HuH-7.5 (cell line): Measurements from ENCODE around the gene IGIP.
A peak's percentile ranks its signal among the peaks of the same experiment; 100 is the strongest.
"Not testable (repeated sequence)": the region's sequence is repeated elsewhere in the genome, so short reads cannot be mapped to it uniquely, and the experiment has no call there.

ENCODE experiments used
- DNase-seq: peaks from one replicate; pipeline ENCODE4 v3.0.0; 2011; ENCODE audit warnings: low spot score

Gene IGIP

GRCh38 chr5:140141241-140141640 is 15.5 kb downstream of the IGIP start:
- no peak for DNase-seq

GRCh38 chr5:140142246-140142645 is 16.5 kb downstream of the IGIP start:
- no peak for DNase-seq

- no peak for DNase-seq
Measured at GRCh38 chr5:140142856-140143255, 17.1 kb downstream of the IGIP start.

GRCh38 chr5:140143521-140144258 is 18.0 kb downstream of the IGIP start:
- DNase-seq = no peak

GRCh38 chr5:140145256-140145655 is 19.5 kb downstream of the IGIP start:
- no peak for DNase-seq

GRCh38 chr5:140145818-140146522 is 20.2 kb downstream of the IGIP start:
- DNase-seq = peak; percentile 65

- DNase-seq = no peak
Measured at GRCh38 chr5:140146523-140146842, 20.7 kb downstream of the IGIP start.

- no peak for DNase-seq
Measured at GRCh38 chr5:140147460-140147859, 21.7 kb downstream of the IGIP start.

- DNase-seq = no peak
Measured at GRCh38 chr5:140148508-140148907, 22.8 kb downstream of the IGIP start.

- DNase-seq = no peak
Measured at GRCh38 chr5:140150201-140150600, 24.5 kb downstream of the IGIP start.

GRCh38 chr5:140151144-140152021 is 25.6 kb downstream of the IGIP start:
- no peak for DNase-seq

GRCh38 chr5:140152022-140152999 is 26.6 kb downstream of the IGIP start:
- no peak for DNase-seq

- no peak for DNase-seq
Measured at GRCh38 chr5:140153255-140153654, 27.5 kb downstream of the IGIP start.

GRCh38 chr5:140153905-140154304 is 28.2 kb downstream of the IGIP start:
- no peak for DNase-seq

GRCh38 chr5:140154710-140155381 is 29.1 kb downstream of the IGIP start:
- not testable (repeated sequence) for DNase-seq

GRCh38 chr5:140157032-140157781 is 31.5 kb downstream of the IGIP start:
- peak; percentile 81 for DNase-seq

GRCh38 chr5:140159014-140159927 is 33.5 kb downstream of the IGIP start:
- no peak for DNase-seq

- DNase-seq = no peak
Measured at GRCh38 chr5:140162275-140162674, 36.5 kb downstream of the IGIP start.

- DNase-seq = no peak
Measured at GRCh38 chr5:140162781-140163180, 37.0 kb downstream of the IGIP start.
